Upper lobe of left lung (tissue), 6 donors: ENCODE data around the gene WARS2. TPM values are rescaled to one million over a fixed set of nuclear protein-coding genes. Genes with fewer than 3 reads are reported as not detected.

Experiments used
- ATAC-seq, 2 donors: fragments of 200-7000 bp; cut with Tn5 transposase; one replicate each; pipeline ENCODE4 v1.9.1; 2022; ENCODE audit warnings: mild to moderate bottlenecking in 2 of 2, moderate library complexity in 2 of 2; ENCODE audit not compliant: low FRiP score in 2 of 2
- DNase-seq, 2 donors: peaks; one replicate each; pipeline ENCODE4 v3.0.0-alpha.2; 2019 to 2020
- H3K27ac ChIP-seq, 4 donors: fragments of 200-600 bp; sonication (generic); one replicate each; pipeline ENCODE4 v1.5.1; 2016 to 2019
- H3K27me3 ChIP-seq, 4 donors: fragments of 200-600 bp; sonication (generic); one replicate each; pipeline ENCODE4 v1.5.1; 2017 to 2019
- H3K36me3 ChIP-seq, 4 donors: fragments of 200-600 bp; sonication (generic); one replicate each; pipeline ENCODE4 v1.5.1; 2016 to 2019
- H3K4me1 ChIP-seq, 4 donors: fragments of 200-600 bp; sonication (generic); one replicate each; pipeline ENCODE4 v1.5.1; 2018 to 2019
- H3K4me3 ChIP-seq, 4 donors: fragments of 200-600 bp; sonication (generic); one replicate each; pipeline ENCODE4 v1.5.1; 2017 to 2019; ENCODE audit warnings: mild to moderate bottlenecking in 2 of 4, moderate library complexity in 1 of 4
- H3K9me3 ChIP-seq, 4 donors: fragments of 200-600 bp; sonication (generic); one replicate each; pipeline ENCODE4 v1.5.1; 2018 to 2019
- EP300 ChIP-seq, 4 donors: sonication (generic); formaldehyde crosslinking; IDR thresholded peaks; one replicate each; pipeline ENCODE4 v1.5.1; 2017; ENCODE audit warnings: antibody characterized with exemption in 4 of 4, control low read depth in 2 of 4
- POLR2A ChIP-seq, 4 donors: fragments of 450-650 bp; IDR thresholded peaks; one replicate each; pipeline ENCODE4 v1.5.1; 2016 to 2017; ENCODE audit warnings: antibody characterized with exemption in 4 of 4, mild to moderate bottlenecking in 2 of 4
- POLR2AphosphoS5 ChIP-seq, 2 donors: sonication (generic); formaldehyde crosslinking; IDR thresholded peaks; one replicate each; pipeline ENCODE4 v1.5.1; 2017; ENCODE audit warnings: antibody characterized with exemption in 2 of 2
- WGBS, 2 donors: methylation state at CpG; one replicate each; pipeline ENCODE4 v1.1.5; 2017 to 2018; 5-methylcytosine and 5-hydroxymethylcytosine counted together
- total RNA-seq, 6 donors: library from RNA; depleted of rRNA in 4 of 6; stranded (reverse); fragments of >200 nt in 4 of 6; gene quantifications; one replicate each; pipeline versions ENCODE4 v1.1.0 to v1.2.1, GENCODE V29; 2016 to 2021
- TF ChIP-seq, protein P1 (sequence below), 6 experiments: fragments of 450-650 bp in 4 of 6; fragments of 200-600 bp in 2 of 6; sonication (generic) in 2 of 6; IDR thresholded peaks; one replicate each; pipeline ENCODE4 v1.5.1; 2016 to 2019; ENCODE audit warnings: antibody characterized with exemption in 6 of 6
- donor health status: DM: no; HTN: no; CAD: no; lungs with moderate emphysema.
- donor health status: DM: no; HTN: yes; CAD: no; lungs with severe emphysema.

WARS2 gene
- total RNA-seq, 6 donors from 2014 or later = 6.3 to 20.5 (median 13.5) TPM

DNA sequence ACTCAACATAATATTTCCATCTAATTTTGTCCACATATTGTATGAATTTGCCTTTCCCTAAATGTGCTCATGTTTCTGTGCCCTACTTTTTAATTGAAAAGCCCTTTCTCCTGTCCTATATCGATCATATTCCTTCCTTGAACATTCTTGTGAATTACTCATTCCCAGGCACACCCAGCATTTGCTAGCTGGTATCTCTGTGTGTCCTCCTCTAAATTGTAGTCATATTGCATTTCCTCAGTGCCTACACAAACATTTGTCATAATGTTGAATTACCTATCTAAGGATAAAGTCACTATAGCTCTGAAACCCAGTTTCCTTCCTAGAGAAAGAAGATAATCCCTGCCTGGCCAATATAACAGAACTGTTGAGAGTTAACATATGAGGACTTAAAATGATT lies 112.7 kb downstream of the WARS2 start:
- H3K27me3 ChIP-seq = no peaks in the 10 kb centered on the region
- H3K36me3 ChIP-seq = peaks cover 0 to 19% (median 8%) of the 10 kb centered on the region in 4 donors
- H3K9me3 ChIP-seq = no peaks in the 10 kb centered on the region
- no peak for TF ChIP-seq EP300 (IDR thresholded peaks at IDR 0.05)
- no peak for TF ChIP-seq POLR2A (IDR thresholded peaks at IDR 0.05)
- TF ChIP-seq, protein P1, sequence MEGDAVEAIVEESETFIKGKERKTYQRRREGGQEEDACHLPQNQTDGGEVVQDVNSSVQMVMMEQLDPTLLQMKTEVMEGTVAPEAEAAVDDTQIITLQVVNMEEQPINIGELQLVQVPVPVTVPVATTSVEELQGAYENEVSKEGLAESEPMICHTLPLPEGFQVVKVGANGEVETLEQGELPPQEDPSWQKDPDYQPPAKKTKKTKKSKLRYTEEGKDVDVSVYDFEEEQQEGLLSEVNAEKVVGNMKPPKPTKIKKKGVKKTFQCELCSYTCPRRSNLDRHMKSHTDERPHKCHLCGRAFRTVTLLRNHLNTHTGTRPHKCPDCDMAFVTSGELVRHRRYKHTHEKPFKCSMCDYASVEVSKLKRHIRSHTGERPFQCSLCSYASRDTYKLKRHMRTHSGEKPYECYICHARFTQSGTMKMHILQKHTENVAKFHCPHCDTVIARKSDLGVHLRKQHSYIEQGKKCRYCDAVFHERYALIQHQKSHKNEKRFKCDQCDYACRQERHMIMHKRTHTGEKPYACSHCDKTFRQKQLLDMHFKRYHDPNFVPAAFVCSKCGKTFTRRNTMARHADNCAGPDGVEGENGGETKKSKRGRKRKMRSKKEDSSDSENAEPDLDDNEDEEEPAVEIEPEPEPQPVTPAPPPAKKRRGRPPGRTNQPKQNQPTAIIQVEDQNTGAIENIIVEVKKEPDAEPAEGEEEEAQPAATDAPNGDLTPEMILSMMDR (IDR thresholded peaks at IDR 0.05) = no peak
- H3K27ac ChIP-seq = no peak overlapping the region
- no peak for ATAC-seq
- H3K4me1 ChIP-seq = no peaks in the 10 kb centered on the region
- no peak overlapping the region for H3K4me3 ChIP-seq
- no peak for DNase-seq
- 81 to 92% methylated on average over 1 of the region's 1 CpG for WGBS, 2 donors

DNA sequence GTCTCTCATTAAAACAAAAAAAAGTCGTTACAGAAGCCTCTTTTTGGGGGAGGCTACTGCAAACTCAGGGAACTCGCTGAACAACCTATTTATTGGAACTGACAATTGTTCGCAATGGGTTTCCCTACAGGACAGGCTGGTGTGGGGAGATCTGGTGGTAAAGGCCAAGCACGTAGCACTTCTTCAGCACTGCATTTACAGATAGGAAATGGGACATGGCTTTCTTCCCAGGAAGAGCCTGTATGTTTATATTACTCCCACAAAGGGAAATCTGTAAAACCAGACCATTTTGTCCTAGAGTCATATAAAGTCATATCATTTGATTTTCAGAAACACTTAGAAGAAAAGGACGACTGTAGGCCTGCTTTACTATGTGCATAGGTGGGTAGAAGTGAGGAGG lies 113.5 kb downstream of the WARS2 start:
- Histone ChIP-seq H3K4me1 (no peaks in the 10 kb centered on the region), H3K4me3 (no peak overlapping the region), H3K27me3 (no peaks in the 10 kb centered on the region), H3K36me3 (peaks cover 0 to 11% (median 3%) of the 10 kb centered on the region in 4 donors), H3K9me3 (no peaks in the 10 kb centered on the region), H3K27ac (no peak overlapping the region)
- TF ChIP-seq EP300 (IDR thresholded peaks at IDR 0.05) (no peak), POLR2AphosphoS5 (IDR thresholded peaks at IDR 0.05) (no peak), POLR2A (IDR thresholded peaks at IDR 0.05) (no peak)
- TF ChIP-seq, protein P1 (IDR thresholded peaks at IDR 0.05) = no peak
- 77 to 79% methylated on average over 5 of the region's 5 CpGs for WGBS, 2 donors
- ATAC-seq (no peak), DNase-seq (no peak)

DNA sequence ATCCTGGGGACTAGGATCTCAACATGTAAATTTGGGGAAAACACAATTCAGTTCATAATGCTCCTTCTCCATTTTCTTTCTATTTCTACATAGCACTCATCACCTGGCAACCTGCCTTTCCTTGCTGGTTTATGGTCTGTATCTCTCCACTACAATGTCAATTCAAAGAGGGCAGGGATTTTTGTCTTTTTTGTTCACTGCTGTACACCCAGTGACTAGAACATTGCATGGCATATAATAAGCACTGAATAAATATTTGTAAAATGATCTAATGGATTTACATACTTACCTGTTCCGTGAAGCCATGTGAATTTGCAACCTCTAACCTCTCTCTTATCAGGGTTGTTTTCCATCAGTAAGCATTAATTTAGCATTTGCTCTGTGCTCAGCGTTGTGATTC lies 124.9 kb downstream of the WARS2 start:
- Histone ChIP-seq H3K4me3 (no peak overlapping the region), H3K27ac (no peak overlapping the region), H3K36me3 (no peaks in the 10 kb centered on the region), H3K9me3 (no peaks in the 10 kb centered on the region), H3K4me1 (no peaks in the 10 kb centered on the region), H3K27me3 (no peaks in the 10 kb centered on the region)
- TF ChIP-seq POLR2AphosphoS5 (IDR thresholded peaks at IDR 0.05) (no peak), POLR2A (IDR thresholded peaks at IDR 0.05) (no peak), EP300 (IDR thresholded peaks at IDR 0.05) (no peak)
- TF ChIP-seq, protein P1 (IDR thresholded peaks at IDR 0.05) = no peak
- ATAC-seq = no peak
- WGBS, 2 donors = 88% methylated on average over 2 of the region's 2 CpGs
- no peak for DNase-seq

DNA sequence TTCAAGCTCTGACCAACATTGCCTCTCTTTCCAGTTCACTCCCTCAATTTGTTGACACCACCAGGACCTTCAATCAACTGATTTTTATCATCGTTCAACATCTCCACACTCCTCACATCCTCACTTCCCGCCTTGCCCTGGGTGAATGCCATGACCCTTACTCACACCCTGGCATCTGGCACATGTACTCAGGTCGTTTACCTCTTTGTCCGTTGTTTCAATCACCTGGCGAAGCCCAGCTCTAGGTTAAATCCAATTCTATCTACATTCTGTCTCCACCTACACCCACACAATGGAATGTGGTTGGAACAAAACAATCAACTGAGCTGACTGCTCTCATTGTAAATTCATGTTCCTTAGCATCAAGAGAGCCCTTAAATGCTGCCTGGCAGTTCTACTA lies 128.1 kb downstream of the WARS2 start:
- WGBS, 2 donors = 82 to 86% methylated on average over 5 of the region's 5 CpGs
- no peak for ATAC-seq

DNA sequence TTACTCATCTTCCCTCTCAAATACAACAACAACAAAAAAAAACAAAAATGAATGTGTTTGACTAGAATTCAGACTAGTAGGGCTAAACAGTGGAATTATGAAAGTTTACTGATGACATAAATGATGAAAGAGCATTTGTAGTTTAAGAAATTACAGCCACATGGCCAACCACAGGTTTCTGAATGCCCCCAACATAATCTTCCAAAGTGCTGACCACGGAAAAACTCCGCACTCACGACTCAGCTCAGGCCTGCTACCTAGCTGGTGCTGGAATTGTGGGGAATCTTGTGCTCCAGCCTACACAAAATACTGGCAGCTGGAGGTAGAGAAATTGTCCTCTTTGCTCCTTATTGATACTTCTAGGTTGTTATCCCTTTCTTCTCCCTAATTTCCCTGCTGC lies 128.7 kb downstream of the WARS2 start:
- 90 to 97% methylated on average over 3 of the region's 3 CpGs for WGBS, 2 donors
- Histone ChIP-seq H3K27ac (no peak overlapping the region), H3K36me3 (no peaks in the 10 kb centered on the region), H3K9me3 (no peaks in the 10 kb centered on the region), H3K4me1 (peaks cover 18 to 23% (median 21%) of the 10 kb centered on the region in 4 donors), H3K27me3 (peaks cover 0 to 18% (median 9%) of the 10 kb centered on the region in 4 donors), H3K4me3 (no peak overlapping the region)
- ATAC-seq (no peak), DNase-seq (no peak)
- no peak for TF ChIP-seq POLR2A (IDR thresholded peaks at IDR 0.05)
- no peak for TF ChIP-seq POLR2AphosphoS5 (IDR thresholded peaks at IDR 0.05)
- TF ChIP-seq EP300 (IDR thresholded peaks at IDR 0.05) = no peak
- TF ChIP-seq, protein P1 (IDR thresholded peaks at IDR 0.05) = no peak

More for the DNA sequence above, 128.1 kb downstream of the WARS2 start:
- Histone ChIP-seq H3K9me3 (no peaks in the 10 kb centered on the region), H3K27me3 (peaks cover 0 to 11% (median 5%) of the 10 kb centered on the region in 4 donors), H3K27ac (no peak overlapping the region), H3K36me3 (no peaks in the 10 kb centered on the region), H3K4me1 (peaks cover 13 to 17% (median 15%) of the 10 kb centered on the region in 4 donors), H3K4me3 (no peak overlapping the region)
- DNase-seq = no peak
- TF ChIP-seq, protein P1 (IDR thresholded peaks at IDR 0.05) = no peak
